Measurements from ENCODE around the gene VPS26A.

DNA sequence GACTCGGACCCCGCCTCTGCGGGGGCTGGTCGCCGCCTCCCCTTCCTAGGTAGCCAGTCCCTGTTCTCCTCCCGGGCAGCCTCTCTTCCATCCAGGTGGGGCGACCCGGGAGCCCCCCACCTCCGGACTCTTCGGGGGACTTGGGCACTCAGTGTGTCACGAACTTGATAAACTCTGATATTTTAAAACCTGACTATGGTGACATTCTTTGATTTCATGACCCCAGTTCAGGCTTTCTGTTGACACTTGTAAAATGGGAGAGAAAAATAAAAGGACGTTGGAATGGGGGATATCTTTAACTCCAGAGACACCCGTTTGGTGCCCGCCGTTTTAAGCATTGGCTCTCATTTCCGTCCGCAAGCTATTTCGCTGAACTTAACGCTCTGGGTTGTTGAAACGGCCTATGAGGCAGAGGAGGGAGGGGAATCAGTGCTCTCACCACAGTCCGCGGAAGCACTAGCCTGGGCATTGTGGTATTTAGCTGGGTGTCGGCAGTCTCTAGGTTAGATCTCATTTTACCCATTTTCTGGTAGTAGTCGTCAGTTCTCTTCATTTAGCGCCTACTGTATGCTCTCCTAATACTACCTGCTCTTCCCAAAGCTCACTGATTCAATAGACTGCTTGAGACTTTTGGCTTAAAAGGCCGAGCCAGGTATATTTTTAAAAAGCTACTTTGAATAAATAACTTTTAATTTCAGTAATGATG is 738 bp downstream of the VPS26A start:
- no peak for TF ChIP-seq EZH2 (IDR thresholded peaks at IDR 0.05; ENCODE audit: insufficient read depth, low read length)
- TF ChIP-seq, protein P1, sequence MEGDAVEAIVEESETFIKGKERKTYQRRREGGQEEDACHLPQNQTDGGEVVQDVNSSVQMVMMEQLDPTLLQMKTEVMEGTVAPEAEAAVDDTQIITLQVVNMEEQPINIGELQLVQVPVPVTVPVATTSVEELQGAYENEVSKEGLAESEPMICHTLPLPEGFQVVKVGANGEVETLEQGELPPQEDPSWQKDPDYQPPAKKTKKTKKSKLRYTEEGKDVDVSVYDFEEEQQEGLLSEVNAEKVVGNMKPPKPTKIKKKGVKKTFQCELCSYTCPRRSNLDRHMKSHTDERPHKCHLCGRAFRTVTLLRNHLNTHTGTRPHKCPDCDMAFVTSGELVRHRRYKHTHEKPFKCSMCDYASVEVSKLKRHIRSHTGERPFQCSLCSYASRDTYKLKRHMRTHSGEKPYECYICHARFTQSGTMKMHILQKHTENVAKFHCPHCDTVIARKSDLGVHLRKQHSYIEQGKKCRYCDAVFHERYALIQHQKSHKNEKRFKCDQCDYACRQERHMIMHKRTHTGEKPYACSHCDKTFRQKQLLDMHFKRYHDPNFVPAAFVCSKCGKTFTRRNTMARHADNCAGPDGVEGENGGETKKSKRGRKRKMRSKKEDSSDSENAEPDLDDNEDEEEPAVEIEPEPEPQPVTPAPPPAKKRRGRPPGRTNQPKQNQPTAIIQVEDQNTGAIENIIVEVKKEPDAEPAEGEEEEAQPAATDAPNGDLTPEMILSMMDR (IDR thresholded peaks at IDR 0.05; ENCODE audit: insufficient read depth, low read depth, low read length), result no peak
